ENCODE measurements around the gene TBCK. TPM values are rescaled to one million over a fixed set of nuclear protein-coding genes. Genes with fewer than 3 reads are reported as not detected.

The TBCK gene
- total RNA-seq, 1 experiment from 2014 or later = 7.6 TPM

GRCh38 chr4:106343865-106344646, 28.0 kb upstream of the TBCK start:
- H3F3A ChIP-seq (ENCODE audit: low read length, unreplicated experiment) = no peaks in the 10 kb centered on the region
- no peak overlapping the region for H3K4me3 ChIP-seq (ENCODE audit: low read length)
- ChIA-PET CTCF (no interaction called here), POLR2A (ENCODE audit: unreplicated experiment) (no interaction called here)
- no peaks in the 10 kb centered on the region for H3K27me3 ChIP-seq (ENCODE audit: low read length)
- peaks cover 34% of the 10 kb centered on the region for H3K79me2 ChIP-seq (ENCODE audit: low read length)
- no peaks in the 10 kb centered on the region for H3K9me2 ChIP-seq (replicated peaks; ENCODE audit: low read length)
- BruUV-seq (replicated peaks) = no TSS peak
- no peak overlapping the region for H2AFZ ChIP-seq (ENCODE audit: low read length)
- no peaks in the 10 kb centered on the region for H4K20me1 ChIP-seq (ENCODE audit: low read length)
- H3K4me1 ChIP-seq (ENCODE audit: insufficient read depth, low read length) = no peaks in the 10 kb centered on the region
- ATAC-seq = no peak
- no peak overlapping the region for H3K9ac ChIP-seq (ENCODE audit: low read length)
- no peak for TF ChIP-seq CTCF (conservative IDR thresholded peaks at IDR 0.05; ENCODE audit: low read depth, low read length)
- no peak for TF ChIP-seq EZH2 (IDR thresholded peaks at IDR 0.05; ENCODE audit: low read length, unreplicated experiment)
- no peak for TF ChIP-seq EZH2phosphoT487 (IDR thresholded peaks at IDR 0.05; ENCODE audit: borderline replicate concordance, low read length)
- no peak overlapping the region for H3K27ac ChIP-seq (ENCODE audit: low read length)
- H3K9me3 ChIP-seq (ENCODE audit: low read length) = no peaks in the 10 kb centered on the region
- peaks cover 20% of the 10 kb centered on the region for H3K36me3 ChIP-seq (ENCODE audit: low read depth, low read length)
- intact Hi-C loops (cut with micrococcal nuclease) = no loop called here
- no peak for DNase-seq
- no peak overlapping the region for H3K4me2 ChIP-seq (ENCODE audit: low read length)

- DNase-seq = no peak
- CTCF ChIA-PET = no interaction called here
- Histone ChIP-seq H3K79me2 (ENCODE audit: low read length) (peaks cover 34% of the 10 kb centered on the region), H3K27ac (ENCODE audit: low read length) (no peak overlapping the region), H3K4me2 (ENCODE audit: low read length) (no peak overlapping the region), H3K36me3 (ENCODE audit: low read depth, low read length) (peaks cover 32% of the 10 kb centered on the region), H3F3A (ENCODE audit: low read length, unreplicated experiment) (no peaks in the 10 kb centered on the region), H3K9ac (ENCODE audit: low read length) (no peak overlapping the region), H3K9me2 (replicated peaks; ENCODE audit: low read length) (no peaks in the 10 kb centered on the region), H3K4me3 (ENCODE audit: low read length) (no peak overlapping the region), H3K27me3 (ENCODE audit: low read length) (no peaks in the 10 kb centered on the region), H2AFZ (ENCODE audit: low read length) (no peak overlapping the region), H4K20me1 (ENCODE audit: low read length) (no peaks in the 10 kb centered on the region), H3K4me1 (ENCODE audit: insufficient read depth, low read length) (no peaks in the 10 kb centered on the region), H3K9me3 (ENCODE audit: low read length) (no peaks in the 10 kb centered on the region)
- TF ChIP-seq CTCF (conservative IDR thresholded peaks at IDR 0.05; ENCODE audit: low read depth, low read length) (no peak), EZH2 (IDR thresholded peaks at IDR 0.05; ENCODE audit: low read length, unreplicated experiment) (no peak), EZH2phosphoT487 (IDR thresholded peaks at IDR 0.05; ENCODE audit: borderline replicate concordance, low read length) (no peak)
- POLR2A ChIA-PET (ENCODE audit: unreplicated experiment) = no interaction called here
- no TSS peak for BruUV-seq (replicated peaks)
- no peak for ATAC-seq
- intact Hi-C loops (cut with micrococcal nuclease) = no loop called here
Observed at GRCh38 chr4:106340774-106341173, 24.8 kb upstream of the TBCK start.

GRCh38 chr4:106339431-106339830, 23.4 kb upstream of the TBCK start:
- ChIA-PET POLR2A (ENCODE audit: unreplicated experiment) (no interaction called here), CTCF (no interaction called here)
- no peak for DNase-seq
- Histone ChIP-seq H3K9me3 (ENCODE audit: low read length) (no peaks in the 10 kb centered on the region), H3K4me2 (ENCODE audit: low read length) (no peak overlapping the region), H3K36me3 (ENCODE audit: low read depth, low read length) (peaks cover 29% of the 10 kb centered on the region), H3K27me3 (ENCODE audit: low read length) (no peaks in the 10 kb centered on the region), H3K4me3 (ENCODE audit: low read length) (no peak overlapping the region), H4K20me1 (ENCODE audit: low read length) (no peaks in the 10 kb centered on the region), H3K9ac (ENCODE audit: low read length) (no peak overlapping the region), H3F3A (ENCODE audit: low read length, unreplicated experiment) (no peaks in the 10 kb centered on the region), H3K79me2 (ENCODE audit: low read length) (peaks cover 34% of the 10 kb centered on the region), H2AFZ (ENCODE audit: low read length) (no peak overlapping the region), H3K4me1 (ENCODE audit: insufficient read depth, low read length) (no peaks in the 10 kb centered on the region), H3K27ac (ENCODE audit: low read length) (no peak overlapping the region), H3K9me2 (replicated peaks; ENCODE audit: low read length) (no peaks in the 10 kb centered on the region)
- TF ChIP-seq EZH2 (IDR thresholded peaks at IDR 0.05; ENCODE audit: low read length, unreplicated experiment) (no peak), EZH2phosphoT487 (IDR thresholded peaks at IDR 0.05; ENCODE audit: borderline replicate concordance, low read length) (no peak), CTCF (conservative IDR thresholded peaks at IDR 0.05; ENCODE audit: low read depth, low read length) (no peak)
- no TSS peak for BruUV-seq (replicated peaks)
- intact Hi-C loops (cut with micrococcal nuclease) = no loop called here
- ATAC-seq = no peak

Data from PC-3 (cell line).